IMR-90 (cell line): ENCODE data around the gene USP31. TPM values are rescaled to one million over a fixed set of nuclear protein-coding genes. Genes with fewer than 3 reads are reported as not detected.

Experiments
- ATAC-seq: fragments of 200-7000 bp; cut with Tn5 transposase; 2 replicates; pipeline ENCODE4 v1.9.1; 2020; ENCODE audit warnings: low read depth, mild to moderate bottlenecking, moderate library complexity
- BruUV-seq: library from RNA; stranded (reverse); fragments of 400-500 nt; replicated peaks from 2 replicates; lab custom pipeline; 2021; lab: Mats Ljungman, UMichigan
- CTCF ChIA-PET: fragments of 300-600 bp; formaldehyde crosslinking; extraction: SDS; loops from one replicate; lab custom pipeline; 2021; ENCODE audit warnings: antibody characterized with exemption; lab: Yijun Ruan, JAX
- POLR2A ChIA-PET: fragments of 300-600 bp; sonication (Branson Sonifier 250); formaldehyde crosslinking; loops from one replicate; lab custom pipeline; 2022; ENCODE audit warnings: antibody characterized with exemption; ENCODE audit not compliant: unreplicated experiment; lab: Charles Lee
- DNase-seq: peaks from one replicate; pipeline ENCODE4 v3.0.0; 2013
- H2AFZ ChIP-seq: replicated peaks from 2 replicates; pipeline ENCODE3; 2013; ENCODE audit warnings: low read length, mild to moderate bottlenecking; ENCODE audit not compliant: poor library complexity
- H2AK5ac ChIP-seq: 2 replicates; pipeline ENCODE4 v1.6.1; 2013; ENCODE audit warnings: low read depth, low read length, inconsistent platforms
- H2AK9ac ChIP-seq: replicated peaks from 2 replicates; pipeline ENCODE3; 2013; ENCODE audit warnings: mild to moderate bottlenecking, low read depth, low read length, moderate library complexity; ENCODE audit not compliant: poor library complexity
- H2BK120ac ChIP-seq: 2 replicates; pipeline ENCODE4 v1.6.1; 2013; ENCODE audit warnings: low read depth, low read length, inconsistent platforms
- H2BK15ac ChIP-seq: 3 replicates; pipeline ENCODE4 v1.6.1; 2013; ENCODE audit warnings: low read depth, low read length, inconsistent platforms
- H2BK20ac ChIP-seq: 2 replicates; pipeline ENCODE4 v1.6.1; 2013; ENCODE audit warnings: low read depth, mild to moderate bottlenecking, inconsistent platforms, low read length, moderate library complexity
- H2BK5ac ChIP-seq: 2 replicates; pipeline ENCODE4 v1.6.1; 2013; ENCODE audit warnings: mild to moderate bottlenecking, low read depth, low read length, inconsistent platforms; ENCODE audit not compliant: poor library complexity, severe bottlenecking
- H3K14ac ChIP-seq: replicated peaks from 2 replicates; pipeline ENCODE4 v1.6.1; 2013; ENCODE audit warnings: low read depth, low read length, inconsistent platforms
- H3K18ac ChIP-seq: 2 replicates; pipeline ENCODE4 v1.6.1; 2013; ENCODE audit warnings: low read depth, low read length, control low read depth
- H3K23ac ChIP-seq: 2 replicates; pipeline ENCODE4 v1.6.1; 2013; ENCODE audit warnings: low read depth, low read length, inconsistent platforms
- H3K27ac ChIP-seq: 2 replicates; pipeline ENCODE4 v1.5.1; 2013; ENCODE audit warnings: mild to moderate bottlenecking, control low read depth, low read length; ENCODE audit not compliant: insufficient read depth
- H3K27me3 ChIP-seq: 2 replicates; pipeline ENCODE4 v1.6.1; 2013; ENCODE audit warnings: low read length; ENCODE audit not compliant: control insufficient read depth, insufficient read depth
- H3K36me3 ChIP-seq: 2 replicates; pipeline ENCODE4 v1.6.1; 2013; ENCODE audit warnings: low read length, mixed read lengths; ENCODE audit not compliant: control insufficient read depth, insufficient read depth
- H3K4ac ChIP-seq: 2 replicates; pipeline ENCODE4 v1.6.1; 2013; ENCODE audit warnings: low read depth, low read length, inconsistent platforms
- H3K4me1 ChIP-seq: 2 replicates; pipeline ENCODE4 v1.6.1; 2013; ENCODE audit warnings: low read length, mixed read lengths; ENCODE audit not compliant: control insufficient read depth, insufficient read depth
- H3K4me2 ChIP-seq: 2 replicates; pipeline ENCODE4 v1.6.1; 2013; ENCODE audit warnings: low read depth, mild to moderate bottlenecking, control low read depth, low read length, moderate library complexity
- H3K4me3 ChIP-seq: 2 replicates; pipeline ENCODE4 v1.5.1; 2013; ENCODE audit warnings: low read depth, mild to moderate bottlenecking, control low read depth, low read length, moderate library complexity; ENCODE audit not compliant: insufficient read depth
- H3K56ac ChIP-seq: 2 replicates; pipeline ENCODE4 v1.6.1; 2013; ENCODE audit warnings: low read length, inconsistent platforms; ENCODE audit not compliant: insufficient read depth; ENCODE audit errors: extremely low read depth
- H3K79me1 ChIP-seq, 2 experiments: 2 replicates each; pipeline ENCODE4 v1.6.1; 2013; ENCODE audit warnings: low read length in 2 of 2, inconsistent platforms in 1 of 2, low read depth in 1 of 2
- H3K9ac ChIP-seq: 2 replicates; pipeline ENCODE4 v1.6.1; 2013; ENCODE audit warnings: low read depth, low read length, control low read depth
- H3K9me1 ChIP-seq: 2 replicates; pipeline ENCODE4 v1.6.1; 2013; ENCODE audit warnings: low read length, inconsistent platforms; ENCODE audit not compliant: insufficient read depth
- H3K9me3 ChIP-seq: 2 replicates; pipeline ENCODE4 v1.6.1; 2013; ENCODE audit warnings: low read length; ENCODE audit not compliant: control insufficient read depth, insufficient read depth
- H4K20me1 ChIP-seq: 2 replicates; pipeline ENCODE4 v1.6.1; 2013; ENCODE audit warnings: low read length, inconsistent platforms; ENCODE audit not compliant: insufficient read depth
- H4K5ac ChIP-seq: 2 replicates; pipeline ENCODE4 v1.6.1; 2013; ENCODE audit warnings: mild to moderate bottlenecking, low read depth, low read length, control low read depth
- H4K8ac ChIP-seq, 2 experiments: 2 replicates each; pipeline ENCODE4 v1.6.1; 2013; ENCODE audit warnings: low read depth in 2 of 2, low read length in 2 of 2, control low read depth in 1 of 2, inconsistent platforms in 1 of 2
- H4K91ac ChIP-seq: 2 replicates; pipeline ENCODE4 v1.6.1; 2013; ENCODE audit warnings: low read depth, low read length, inconsistent platforms; ENCODE audit not compliant: insufficient read depth
- CEBPB ChIP-seq: IDR thresholded peaks from 2 replicates; pipeline ENCODE4 v1.6.1; 2012; ENCODE audit warnings: low read depth, low read length, improper control_type of control experiment
- CHD1 ChIP-seq: IDR thresholded peaks from 2 replicates; pipeline ENCODE4 v1.6.1; 2012; ENCODE audit warnings: low read depth, low read length, improper control_type of control experiment
- CTCF ChIP-seq: conservative IDR thresholded peaks from 2 replicates; pipeline ENCODE4 v1.5.1; 2012; ENCODE audit warnings: mild to moderate bottlenecking, low read depth, low read length, improper control_type of control experiment
- ELK1 ChIP-seq: fragments of 150-350 bp; IDR thresholded peaks from 2 replicates; pipeline ENCODE4 v1.6.1; 2016; ENCODE audit warnings: low read depth, mild to moderate bottlenecking, low read length, moderate library complexity, borderline replicate concordance
- FOS ChIP-seq: fragments of 150-350 bp; IDR thresholded peaks from 2 replicates; pipeline ENCODE4 v1.6.1; 2016; ENCODE audit warnings: low read depth, low read length
- MAFK ChIP-seq: IDR thresholded peaks from 2 replicates; pipeline ENCODE4 v1.6.1; 2012; ENCODE audit warnings: low read depth, low read length, improper control_type of control experiment
- RCOR1 ChIP-seq: IDR thresholded peaks from 2 replicates; pipeline ENCODE4 v1.6.1; 2012; ENCODE audit warnings: mild to moderate bottlenecking, low read length, improper control_type of control experiment; ENCODE audit not compliant: insufficient replicate concordance
- RFX5 ChIP-seq: IDR thresholded peaks from 2 replicates; pipeline ENCODE4 v1.8.0; 2012; ENCODE audit warnings: low read depth, mild to moderate bottlenecking, low read length, moderate library complexity
- USF2 ChIP-seq: fragments of 150-350 bp; IDR thresholded peaks from 2 replicates; pipeline ENCODE4 v1.6.1; 2017; ENCODE audit warnings: mild to moderate bottlenecking, antibody characterized with exemption, low read length, low read depth
- WGBS, 2 experiments: methylation state at CpG; one replicate each; pipeline versions ENCODE4 v1.1.5 to v1.1.7; 2013; ENCODE audit warnings: missing lambda C conversion rate in 2 of 2; ENCODE audit not compliant: insufficient read length in 1 of 2; ENCODE audit errors: extremely low coverage in 2 of 2; 5-methylcytosine and 5-hydroxymethylcytosine counted together
- dilution Hi-C: fragments of 300-500 bp; cut with HindIII; formaldehyde crosslinking; loops from one replicate; pipeline ENCODE4 v1.14.3; 2018; ENCODE audit warnings: low sequenced_read_pairs; ENCODE audit not compliant: unreplicated experiment
- in situ Hi-C: fragments of 300-500 bp; cut with MboI; formaldehyde crosslinking; loops from 3 replicates; pipeline ENCODE4 v1.14.3; 2019; ENCODE audit warnings: low sequenced_read_pairs, inconsistent platforms, mixed read lengths
- intact Hi-C: fragments of 100-400 bp; cut with micrococcal nuclease; formaldehyde crosslinking; loops from 2 replicates; pipeline ENCODE4 v1.10.0; 2022
- polyA plus RNA-seq, 3 experiments: library from polyadenylated mRNA; depleted of rRNA; stranded (reverse); fragments of >200 nt; gene quantifications; 2 replicates each; pipeline ENCODE4 v1.2.3, GENCODE V29; 2012; ENCODE audit warnings: low replicate concordance in 1 of 3
- total RNA-seq: library from RNA; depleted of rRNA; stranded (reverse); fragments of >200 nt; gene quantifications from 2 replicates; pipeline ENCODE4 v1.2.3, GENCODE V29; 2012

The USP31 gene
- total and polyA plus RNA-seq, 2 of the 4 experiments (the other 2 are of a cell fraction), result 2.9 to 3.4 TPM

GRCh38 chr16:23029733-23030420 lies 119.4 kb downstream of the USP31 start:
- Histone ChIP-seq H4K8ac (no peak overlapping the region), H3K4me1 (no peaks in the 10 kb centered on the region), H2BK15ac (no peak overlapping the region), H2AK5ac (no peak overlapping the region), H3K4me3 (no peak overlapping the region), H3K23ac (no peak overlapping the region), H2AFZ (no peak overlapping the region), H3K27me3 (no peaks in the 10 kb centered on the region), H3K79me1 (no peaks in the 10 kb centered on the region), H3K36me3 (no peaks in the 10 kb centered on the region), H2BK120ac (no peak overlapping the region), H3K18ac (no peak overlapping the region), H3K56ac (no peak overlapping the region), H3K4me2 (no peak overlapping the region), H4K91ac (no peak overlapping the region), H2BK20ac (no peak overlapping the region), H3K4ac (no peak overlapping the region), H3K9me3 (no peaks in the 10 kb centered on the region), H3K14ac (no peak overlapping the region), H3K9me1 (no peaks in the 10 kb centered on the region), H3K27ac (no peak overlapping the region), H3K9ac (no peak overlapping the region), H2BK5ac (no peak overlapping the region), H4K20me1 (no peaks in the 10 kb centered on the region), H4K5ac (no peak overlapping the region), H2AK9ac (no peak overlapping the region)
- 22% methylated on average over 1 of the region's 6 CpGs; no CpG with 5 or more reads in 1 of the 2 experiments for WGBS, 2 experiments
- CTCF ChIA-PET, result no interaction called here
- TF ChIP-seq CEBPB (no peak), RFX5 (no peak), FOS (no peak), ELK1 (no peak), USF2 (no peak), RCOR1 (no peak), MAFK (no peak), CHD1 (no peak), CTCF (no peak)
- DNase-seq (no peak), ATAC-seq (no peak)
- intact Hi-C loops (no loop called here), in situ Hi-C loops (no loop called here), dilution Hi-C loops (no loop called here)
- no TSS peak for BruUV-seq
- POLR2A ChIA-PET, result no interaction called here
